Thyroid gland (tissue), 4 donors: ENCODE measurements around the gene ZMIZ1. TPM values are rescaled to one million over a fixed set of nuclear protein-coding genes. Genes with fewer than 3 reads are reported as not detected.
A peak's percentile ranks its signal among the peaks of the same experiment; 100 is the strongest.

Experiments used
- DNase-seq, 2 donors: peaks; one replicate each; pipeline ENCODE4 v3.0.0-alpha.2; 2019
- H3K27ac ChIP-seq, 3 donors: fragments of 200-600 bp; sonication (generic); 1 replicate in 2 of 3; 2 replicates in 1 of 3; pipeline ENCODE4 v1.5.1; 2016 to 2019; ENCODE audit warnings: mild to moderate bottlenecking in 1 of 3, moderate library complexity in 1 of 3
- H3K27me3 ChIP-seq: fragments of 200-600 bp; sonication (generic); one replicate; pipeline ENCODE4 v1.5.1; 2019
- H3K36me3 ChIP-seq, 2 donors: fragments of 200-600 bp; sonication (generic); one replicate each; pipeline ENCODE4 v1.5.1; 2016 to 2019
- H3K4me1 ChIP-seq, 2 donors: fragments of 200-600 bp; sonication (generic); one replicate each; pipeline ENCODE4 v1.5.1; 2017 to 2019
- H3K4me3 ChIP-seq, 3 donors: fragments of 200-600 bp; sonication (generic); replicated peaks in 1 of 3; 1 replicate in 2 of 3; 2 replicates in 1 of 3; pipeline ENCODE4 v1.5.1; 2016; ENCODE audit warnings: mild to moderate bottlenecking in 1 of 3
- H3K9me3 ChIP-seq: fragments of 200-600 bp; sonication (generic); one replicate; pipeline ENCODE4 v1.5.1; 2017
- POLR2A ChIP-seq, 2 donors: fragments of 450-650 bp; IDR thresholded peaks; one replicate each; pipeline ENCODE4 v1.6.1; 2017; ENCODE audit warnings: antibody characterized with exemption in 2 of 2, mild to moderate bottlenecking in 2 of 2, moderate library complexity in 1 of 2
- WGBS, 2 donors: methylation state at CpG; one replicate each; pipeline ENCODE4 v1.1.5; 2017; 5-methylcytosine and 5-hydroxymethylcytosine counted together
- intact Hi-C: fragments of 100-400 bp; cut with DNase I; formaldehyde crosslinking; loops from one replicate; pipeline ENCODE4 v1.15.1; 2023
- total RNA-seq, 4 donors: library from RNA; depleted of rRNA; stranded (reverse); fragments of >200 nt; gene quantifications; one replicate each; pipeline ENCODE4 v1.2.3, GENCODE V29; 2016
- TF ChIP-seq, protein P1 (sequence below), 6 experiments: fragments of 200-600 bp in 3 of 6; fragments of 450-650 bp in 3 of 6; sonication (generic) in 3 of 6; IDR thresholded peaks; one replicate each; pipeline ENCODE4 v1.5.1; 2016 to 2019; ENCODE audit warnings: antibody characterized with exemption in 6 of 6, mild to moderate bottlenecking in 2 of 6, inconsistent platforms in 1 of 6, moderate library complexity in 1 of 6

Gene ZMIZ1
- total RNA-seq, 4 donors from 2014 or later: 59.9 to 128 (median 94.4) TPM

DNA sequence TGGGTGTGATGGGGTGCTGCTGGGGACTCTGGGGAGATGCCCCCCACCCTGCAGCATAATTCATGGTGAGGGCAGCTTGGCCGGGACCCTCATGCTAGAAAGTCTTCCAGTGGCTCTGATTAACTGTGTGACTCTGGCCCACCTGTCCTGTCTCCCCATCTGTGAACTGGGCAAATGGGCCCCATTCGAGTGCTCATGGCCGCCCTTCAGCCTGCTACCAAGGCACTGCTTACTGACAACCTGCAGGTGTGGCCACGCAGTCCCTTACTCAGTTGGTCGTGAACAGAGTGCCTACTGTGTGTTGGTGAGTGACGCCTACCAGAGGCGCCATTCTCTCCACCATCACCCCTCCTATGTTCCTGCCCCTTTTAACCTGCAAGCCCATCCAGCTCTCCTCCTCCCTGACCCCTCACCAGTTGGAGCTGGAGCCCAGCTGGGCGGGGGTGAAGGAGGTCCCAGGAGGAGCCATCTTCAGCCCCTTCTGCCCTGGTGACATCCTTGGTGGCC, 109.4 kb downstream of the ZMIZ1 start:
- WGBS, 2 donors: 85% methylated on average over 8 of the region's 8 CpGs
- no peak for DNase-seq
- Histone ChIP-seq H3K4me1 (peaks cover 79 to 89% of the 10 kb centered on the region in 2 donors), H3K4me3 (no peak overlapping the region), H3K9me3 (no peaks in the 10 kb centered on the region), H3K27ac (peak overlapping the region; percentile 48 to 88 (median 79)), H3K27me3 (no peaks in the 10 kb centered on the region), H3K36me3 (no peaks in the 10 kb centered on the region)
- intact Hi-C loops: no loop called here
- TF ChIP-seq, protein P1, sequence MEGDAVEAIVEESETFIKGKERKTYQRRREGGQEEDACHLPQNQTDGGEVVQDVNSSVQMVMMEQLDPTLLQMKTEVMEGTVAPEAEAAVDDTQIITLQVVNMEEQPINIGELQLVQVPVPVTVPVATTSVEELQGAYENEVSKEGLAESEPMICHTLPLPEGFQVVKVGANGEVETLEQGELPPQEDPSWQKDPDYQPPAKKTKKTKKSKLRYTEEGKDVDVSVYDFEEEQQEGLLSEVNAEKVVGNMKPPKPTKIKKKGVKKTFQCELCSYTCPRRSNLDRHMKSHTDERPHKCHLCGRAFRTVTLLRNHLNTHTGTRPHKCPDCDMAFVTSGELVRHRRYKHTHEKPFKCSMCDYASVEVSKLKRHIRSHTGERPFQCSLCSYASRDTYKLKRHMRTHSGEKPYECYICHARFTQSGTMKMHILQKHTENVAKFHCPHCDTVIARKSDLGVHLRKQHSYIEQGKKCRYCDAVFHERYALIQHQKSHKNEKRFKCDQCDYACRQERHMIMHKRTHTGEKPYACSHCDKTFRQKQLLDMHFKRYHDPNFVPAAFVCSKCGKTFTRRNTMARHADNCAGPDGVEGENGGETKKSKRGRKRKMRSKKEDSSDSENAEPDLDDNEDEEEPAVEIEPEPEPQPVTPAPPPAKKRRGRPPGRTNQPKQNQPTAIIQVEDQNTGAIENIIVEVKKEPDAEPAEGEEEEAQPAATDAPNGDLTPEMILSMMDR (IDR thresholded peaks at IDR 0.05): no peak
- TF ChIP-seq POLR2A (IDR thresholded peaks at IDR 0.05): no peak

DNA sequence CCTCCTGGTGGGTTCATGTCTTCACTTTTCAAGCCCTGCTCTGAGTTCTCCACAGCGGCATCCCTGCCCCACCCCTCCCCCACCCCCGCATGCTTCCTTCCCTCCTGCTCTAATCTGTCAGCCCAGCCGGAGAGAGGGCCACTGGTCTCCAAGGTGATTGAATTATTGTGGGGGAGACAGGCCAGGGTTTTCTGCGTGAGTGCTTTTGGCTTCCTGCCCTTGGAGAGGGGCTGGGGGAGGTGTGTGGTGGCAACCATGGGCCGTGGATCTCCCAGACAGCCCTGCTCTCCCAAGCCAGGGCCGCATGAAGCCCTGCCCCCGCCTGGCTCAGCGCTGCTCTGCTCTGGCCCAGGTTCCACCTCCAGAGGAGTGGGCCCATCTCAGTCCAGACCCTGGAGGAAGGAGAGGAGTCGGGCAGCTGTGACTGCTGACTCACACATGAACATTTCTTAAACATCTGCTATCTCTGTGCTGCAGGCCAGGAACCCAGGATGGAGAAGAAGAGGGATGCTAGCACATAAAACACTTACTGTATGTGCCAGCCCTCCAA, 109.9 kb downstream of the ZMIZ1 start:
- Histone ChIP-seq H3K4me1 (peaks cover 79 to 95% of the 10 kb centered on the region in 2 donors), H3K27me3 (no peaks in the 10 kb centered on the region), H3K9me3 (no peaks in the 10 kb centered on the region), H3K36me3 (no peaks in the 10 kb centered on the region), H3K27ac (peak overlapping the region; percentile 48 to 88 (median 79)), H3K4me3 (no peak overlapping the region)
- intact Hi-C loops: no loop called here
- WGBS, 2 donors: 17 to 24% methylated on average over 4 to 9 of the region's 9 CpGs
- DNase-seq: peak; percentile 84 to 86
- no peak for TF ChIP-seq POLR2A (IDR thresholded peaks at IDR 0.05)
- TF ChIP-seq, protein P1 (IDR thresholded peaks at IDR 0.05): no peak

DNA sequence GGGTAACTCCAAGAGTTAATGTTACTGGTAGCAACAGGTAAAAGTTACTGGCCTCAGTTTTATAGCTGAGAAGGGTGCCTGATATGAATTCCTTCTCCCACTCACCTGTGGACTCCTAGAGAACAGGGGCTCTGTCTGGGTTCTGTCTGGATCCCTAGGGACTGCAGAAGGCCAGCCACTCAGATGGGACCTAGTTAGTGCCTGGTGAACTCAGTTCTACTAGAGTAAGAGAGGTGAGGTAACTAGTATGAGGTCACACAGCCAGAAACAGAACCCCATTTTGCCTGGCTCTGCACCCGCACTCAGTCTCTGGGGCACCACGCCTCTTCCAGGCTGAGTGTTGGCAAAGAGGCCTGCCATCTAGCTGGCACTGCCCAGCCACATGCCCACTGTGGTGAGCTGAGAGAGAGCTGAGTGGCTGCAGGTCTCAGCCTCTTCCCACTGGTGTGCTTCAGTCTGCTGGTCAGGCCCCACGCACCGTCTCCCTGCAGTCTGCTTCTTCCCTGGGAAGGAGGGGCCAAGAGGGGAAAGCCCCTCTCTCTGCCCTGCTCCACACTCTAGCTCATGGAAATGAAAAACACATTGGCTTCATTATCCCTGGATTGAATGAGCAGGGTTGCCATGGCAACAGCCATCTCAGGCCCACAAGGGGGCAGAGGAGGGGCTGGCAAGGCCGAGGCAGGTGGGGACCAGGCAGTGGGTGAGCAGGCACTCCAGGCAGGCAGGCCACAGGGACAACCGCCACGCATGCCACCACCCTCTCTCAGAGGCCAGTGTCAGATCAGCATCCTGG, 110.6 kb downstream of the ZMIZ1 start:
- intact Hi-C loops: no loop called here
- DNase-seq: peak in 1 of 2 donors; percentile 52
- no peaks in the 10 kb centered on the region for H3K9me3 ChIP-seq
- TF ChIP-seq, protein P1 (IDR thresholded peaks at IDR 0.05): no peak
- TF ChIP-seq POLR2A (IDR thresholded peaks at IDR 0.05): no peak
- peaks cover 85 to 100% of the 10 kb centered on the region in 2 donors for H3K4me1 ChIP-seq
- no peaks in the 10 kb centered on the region for H3K36me3 ChIP-seq
- H3K27me3 ChIP-seq: no peaks in the 10 kb centered on the region
- peak overlapping the region; percentile 7 to 88 (median 79) for H3K27ac ChIP-seq
- H3K4me3 ChIP-seq: no peak overlapping the region
- WGBS, 2 donors: 58 to 70% methylated on average over 4 to 7 of the region's 7 CpGs

DNA sequence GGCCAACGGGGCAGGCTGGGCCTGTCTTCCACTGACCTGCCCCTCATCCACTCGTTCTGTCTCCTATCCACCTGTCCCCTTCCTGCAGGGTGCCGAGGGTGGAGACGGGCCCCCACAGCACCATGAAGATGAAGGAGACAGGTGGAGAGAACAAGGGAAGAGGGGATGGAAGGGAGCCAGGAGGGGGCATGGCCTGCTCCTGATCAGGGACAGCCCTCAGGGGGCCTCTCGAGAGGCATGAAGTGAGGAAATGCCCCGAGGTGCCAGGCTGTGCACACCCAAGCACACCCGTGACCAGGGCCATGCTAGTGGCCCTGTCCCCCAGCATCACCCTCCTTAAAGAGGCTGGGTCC, 111.2 kb downstream of the ZMIZ1 start:
- intact Hi-C loops: no loop called here
- H3K27ac ChIP-seq: peak overlapping the region in 2 of 3 donors; percentile 79 to 88
- 64 to 80% methylated on average over 7 of the region's 7 CpGs for WGBS, 2 donors
- no peaks in the 10 kb centered on the region for H3K27me3 ChIP-seq
- TF ChIP-seq, protein P1 (IDR thresholded peaks at IDR 0.05): no peak
- TF ChIP-seq POLR2A (IDR thresholded peaks at IDR 0.05): no peak
- H3K36me3 ChIP-seq: no peaks in the 10 kb centered on the region
- H3K9me3 ChIP-seq: no peaks in the 10 kb centered on the region
- peaks cover 86 to 100% of the 10 kb centered on the region in 2 donors for H3K4me1 ChIP-seq
- H3K4me3 ChIP-seq: no peak overlapping the region
- no peak for DNase-seq
